ENCODE results near the gene RPL7A.
"Not testable (repeated sequence)": the region's sequence is repeated elsewhere in the genome, so short reads cannot be mapped to it uniquely, and the experiment has no call there.

Gene RPL7A

DNA sequence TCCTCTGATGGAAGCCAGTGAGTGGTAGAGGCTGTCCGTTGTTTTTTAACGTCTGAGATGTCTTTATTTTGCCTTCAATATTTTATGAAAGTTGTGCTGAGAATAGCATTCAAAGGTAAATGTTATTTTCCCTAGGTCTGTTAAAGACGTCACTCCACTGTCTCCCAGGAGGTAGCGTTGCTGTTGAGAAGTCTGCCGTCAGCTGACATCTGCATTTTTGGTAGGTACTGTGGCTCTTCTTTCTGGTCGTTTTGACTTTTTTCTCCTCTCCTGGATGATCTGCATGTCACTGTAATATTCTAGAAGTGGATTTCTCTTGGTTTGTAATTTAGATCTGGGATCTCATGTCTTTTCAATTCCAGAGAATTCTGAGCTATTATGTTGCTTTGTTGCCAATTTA is 38.4 kb upstream of the RPL7A start:
- no peak overlapping the region for H3K9ac ChIP-seq (ENCODE audit: low read depth, low read length)
- WGBS, result 99% methylated on average over 6 of the region's 6 CpGs
- peaks cover 4% of the 10 kb centered on the region; the same call in 1 of the 2 replicates for H3K9me3 ChIP-seq (ENCODE audit: insufficient read depth, low read depth, low read length)
- H3K27ac ChIP-seq (ENCODE audit: low read depth, low read length), result no peak overlapping the region
- no peaks in the 10 kb centered on the region for H3K4me1 ChIP-seq (ENCODE audit: insufficient read depth, low read length)
- H3K36me3 ChIP-seq (ENCODE audit: insufficient read depth, low read length), result no peaks in the 10 kb centered on the region
- 0 out of 2 replicates have a peak, but pooled peaks cover 2% of the 10 kb centered on the region for H3K27me3 ChIP-seq (ENCODE audit: insufficient read depth, low read length)
- H3K4me3 ChIP-seq (ENCODE audit: low read length), result no peak overlapping the region

DNA sequence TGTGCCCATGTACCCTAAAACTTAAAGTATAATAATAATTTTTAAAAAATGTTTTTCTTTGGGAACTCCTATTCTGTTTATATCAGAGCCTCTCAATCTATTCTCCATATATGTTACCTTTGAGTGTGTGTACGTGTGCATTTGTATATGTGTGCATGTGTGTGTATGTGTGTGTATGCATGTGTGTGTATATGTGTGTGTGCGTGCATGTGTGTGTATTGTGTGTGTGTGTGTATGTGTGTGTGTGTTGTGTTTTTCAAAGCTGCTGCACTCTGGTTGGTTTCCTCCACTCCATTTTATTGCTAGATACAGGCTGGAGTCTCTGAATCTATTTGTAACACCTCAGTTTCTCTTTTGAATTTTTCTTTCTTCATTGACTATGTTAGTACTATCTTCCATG is 32.0 kb upstream of the RPL7A start:
- H3K4me1 ChIP-seq (ENCODE audit: insufficient read depth, low read length), result no peaks in the 10 kb centered on the region
- 85% methylated on average over 2 of the region's 2 CpGs for WGBS
- no peaks in the 10 kb centered on the region for H3K27me3 ChIP-seq (ENCODE audit: insufficient read depth, low read length)
- no peaks in the 10 kb centered on the region for H3K36me3 ChIP-seq (ENCODE audit: insufficient read depth, low read length)
- no peak overlapping the region for H3K9ac ChIP-seq (ENCODE audit: low read depth, low read length)
- no peak overlapping the region for H3K27ac ChIP-seq (ENCODE audit: low read depth, low read length)
- H3K9me3 ChIP-seq (ENCODE audit: insufficient read depth, low read depth, low read length), result no peaks in the 10 kb centered on the region
- H3K4me3 ChIP-seq (ENCODE audit: low read length), result no peak overlapping the region

DNA sequence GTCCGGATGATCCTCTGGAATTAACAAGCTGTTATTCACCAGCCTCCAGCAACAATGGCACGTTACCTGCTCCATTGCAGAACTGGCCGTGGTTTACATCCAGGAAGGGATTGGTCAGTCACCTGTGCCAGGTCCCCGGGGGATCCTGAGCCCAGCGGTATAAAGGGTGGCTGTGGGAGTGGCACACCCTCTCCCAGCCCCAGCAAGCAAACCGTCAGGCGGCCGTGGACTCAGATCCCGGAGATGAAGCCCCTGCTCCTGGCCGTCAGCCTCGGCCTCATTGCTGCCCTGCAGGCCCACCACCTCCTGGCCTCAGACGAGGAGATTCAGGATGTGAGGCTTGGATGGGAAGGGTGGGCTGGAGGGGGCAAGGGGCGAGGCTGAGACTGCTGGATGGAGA is 30.5 kb upstream of the RPL7A start:
- not testable (repeated sequence) for H3K27ac ChIP-seq (ENCODE audit: low read depth, low read length); H3K36me3 ChIP-seq (ENCODE audit: insufficient read depth, low read length); H3K9me3 ChIP-seq (ENCODE audit: insufficient read depth, low read depth, low read length); H3K4me3 ChIP-seq (ENCODE audit: low read length); H3K9ac ChIP-seq (ENCODE audit: low read depth, low read length); H3K27me3 ChIP-seq (ENCODE audit: insufficient read depth, low read length); H3K4me1 ChIP-seq (ENCODE audit: insufficient read depth, low read length)
- WGBS, result 92% methylated on average over 11 of the region's 13 CpGs

DNA sequence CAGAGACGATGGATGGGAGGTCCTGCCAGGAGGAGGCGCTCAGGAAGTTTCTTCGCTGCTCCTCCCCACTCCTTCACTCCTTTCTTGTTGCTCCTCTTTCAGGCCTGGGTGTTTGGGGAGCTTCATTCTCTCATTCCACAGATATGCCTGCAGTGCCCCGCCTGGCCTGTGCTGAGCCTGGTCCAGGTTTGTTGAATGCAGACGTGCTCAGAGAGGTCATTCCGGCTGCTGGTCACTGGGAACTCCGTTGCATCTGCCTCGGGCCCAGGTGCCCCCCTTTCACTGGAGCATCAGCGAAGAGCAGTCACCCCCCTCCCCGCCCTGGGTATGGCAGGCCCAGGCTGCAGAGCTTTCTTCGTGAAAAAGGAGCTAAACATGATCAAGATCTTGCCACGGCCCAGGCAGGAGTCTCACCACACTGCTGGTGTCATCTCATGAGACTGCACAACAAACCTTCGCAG is 27.6 kb upstream of the RPL7A start:
- H3K36me3 ChIP-seq (ENCODE audit: insufficient read depth, low read length), result no peaks in the 10 kb centered on the region
- no peaks in the 10 kb centered on the region for H3K27me3 ChIP-seq (ENCODE audit: insufficient read depth, low read length)
- no peaks in the 10 kb centered on the region for H3K4me1 ChIP-seq (ENCODE audit: insufficient read depth, low read length)
- no peak overlapping the region for H3K9ac ChIP-seq (ENCODE audit: low read depth, low read length)
- H3K4me3 ChIP-seq (ENCODE audit: low read length), result no peak overlapping the region
- no peaks in the 10 kb centered on the region for H3K9me3 ChIP-seq (ENCODE audit: insufficient read depth, low read depth, low read length)
- no peak overlapping the region for H3K27ac ChIP-seq (ENCODE audit: low read depth, low read length)
- WGBS, result 86% methylated on average over 13 of the region's 13 CpGs

DNA sequence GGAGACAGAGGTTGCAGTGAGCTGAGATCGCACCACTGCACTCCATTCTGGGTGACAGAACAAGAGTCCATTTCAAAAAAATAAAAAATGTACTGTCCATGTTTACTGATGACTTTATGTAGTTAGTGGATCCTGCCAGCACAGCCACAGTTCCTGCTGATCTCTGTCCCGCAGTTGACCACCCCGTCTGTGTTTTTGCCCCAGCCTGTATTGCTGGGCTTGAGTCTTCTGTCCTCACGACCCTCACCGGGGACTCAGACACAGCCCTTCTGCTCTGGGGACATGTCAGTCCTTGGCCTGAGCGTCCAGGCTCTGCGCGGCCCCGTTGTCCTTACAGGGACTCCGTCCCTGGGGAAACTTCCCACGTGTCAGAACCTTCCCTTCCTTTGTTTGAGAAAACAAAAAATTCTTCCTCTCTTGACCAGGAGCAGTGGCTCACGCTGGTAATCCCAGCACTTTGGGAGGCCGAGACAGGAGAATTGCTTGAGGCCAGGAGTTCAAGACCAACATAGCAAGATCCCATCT is 26.5 kb upstream of the RPL7A start:
- 90% methylated on average over 13 of the region's 13 CpGs for WGBS
- Histone ChIP-seq H3K27ac (ENCODE audit: low read depth, low read length) (no peak overlapping the region), H3K27me3 (ENCODE audit: insufficient read depth, low read length) (no peaks in the 10 kb centered on the region), H3K9ac (ENCODE audit: low read depth, low read length) (no peak overlapping the region), H3K4me3 (ENCODE audit: low read length) (no peak overlapping the region), H3K36me3 (ENCODE audit: insufficient read depth, low read length) (no peaks in the 10 kb centered on the region), H3K4me1 (ENCODE audit: insufficient read depth, low read length) (no peaks in the 10 kb centered on the region), H3K9me3 (ENCODE audit: insufficient read depth, low read depth, low read length) (no peaks in the 10 kb centered on the region)

DNA sequence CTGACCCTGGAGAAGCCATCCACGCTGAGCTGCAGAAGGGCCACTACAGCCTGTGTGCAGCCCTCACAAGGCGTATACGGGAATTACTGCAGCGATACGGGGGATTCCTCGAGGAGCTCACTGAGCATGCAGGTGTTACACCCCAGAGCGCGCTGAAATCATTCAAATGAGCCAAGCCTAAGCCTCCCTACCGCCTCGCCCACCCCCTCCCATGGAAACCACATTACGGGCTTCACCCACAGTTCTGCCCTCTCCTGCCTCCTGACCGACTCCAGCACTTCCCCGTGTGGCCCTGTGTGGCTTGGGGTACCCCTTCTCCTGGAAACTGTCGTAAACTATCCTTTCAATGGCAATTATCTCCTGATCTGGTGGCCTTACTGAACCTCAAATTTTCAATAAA is 25.3 kb upstream of the RPL7A start:
- Histone ChIP-seq H3K9me3 (ENCODE audit: insufficient read depth, low read depth, low read length) (no peaks in the 10 kb centered on the region), H3K27me3 (ENCODE audit: insufficient read depth, low read length) (no peaks in the 10 kb centered on the region), H3K4me1 (ENCODE audit: insufficient read depth, low read length) (no peaks in the 10 kb centered on the region), H3K27ac (ENCODE audit: low read depth, low read length) (no peak overlapping the region), H3K9ac (ENCODE audit: low read depth, low read length) (no peak overlapping the region), H3K36me3 (ENCODE audit: insufficient read depth, low read length) (no peaks in the 10 kb centered on the region), H3K4me3 (ENCODE audit: low read length) (no peak overlapping the region)
- WGBS, result 94% methylated on average over 14 of the region's 14 CpGs

DNA sequence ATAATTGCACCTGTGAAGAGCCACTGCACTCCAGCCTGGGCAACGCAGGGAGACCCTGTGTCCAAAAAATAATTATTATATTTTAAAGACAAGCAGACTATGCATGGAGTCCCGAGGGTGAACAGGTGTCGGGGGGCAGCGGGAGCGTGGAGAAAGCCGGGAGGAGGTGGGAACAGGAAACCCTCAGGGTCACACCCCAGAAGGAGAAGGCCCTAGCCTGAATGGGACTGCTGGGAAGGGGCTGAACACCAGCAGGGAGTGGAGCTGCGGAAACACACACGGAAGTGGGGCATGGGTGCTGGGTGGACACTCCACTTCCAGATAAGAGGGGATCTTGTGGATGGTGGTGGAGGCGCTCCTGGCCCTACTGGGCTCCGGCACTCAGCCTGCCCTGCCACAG is 24.8 kb upstream of the RPL7A start:
- Histone ChIP-seq H3K27me3 (ENCODE audit: insufficient read depth, low read length) (no peaks in the 10 kb centered on the region), H3K36me3 (ENCODE audit: insufficient read depth, low read length) (no peaks in the 10 kb centered on the region), H3K4me3 (ENCODE audit: low read length) (no peak overlapping the region), H3K4me1 (ENCODE audit: insufficient read depth, low read length) (no peaks in the 10 kb centered on the region), H3K27ac (ENCODE audit: low read depth, low read length) (no peak overlapping the region), H3K9me3 (ENCODE audit: insufficient read depth, low read depth, low read length) (no peaks in the 10 kb centered on the region), H3K9ac (ENCODE audit: low read depth, low read length) (no peak overlapping the region)
- 91% methylated on average over 9 of the region's 10 CpGs for WGBS

DNA sequence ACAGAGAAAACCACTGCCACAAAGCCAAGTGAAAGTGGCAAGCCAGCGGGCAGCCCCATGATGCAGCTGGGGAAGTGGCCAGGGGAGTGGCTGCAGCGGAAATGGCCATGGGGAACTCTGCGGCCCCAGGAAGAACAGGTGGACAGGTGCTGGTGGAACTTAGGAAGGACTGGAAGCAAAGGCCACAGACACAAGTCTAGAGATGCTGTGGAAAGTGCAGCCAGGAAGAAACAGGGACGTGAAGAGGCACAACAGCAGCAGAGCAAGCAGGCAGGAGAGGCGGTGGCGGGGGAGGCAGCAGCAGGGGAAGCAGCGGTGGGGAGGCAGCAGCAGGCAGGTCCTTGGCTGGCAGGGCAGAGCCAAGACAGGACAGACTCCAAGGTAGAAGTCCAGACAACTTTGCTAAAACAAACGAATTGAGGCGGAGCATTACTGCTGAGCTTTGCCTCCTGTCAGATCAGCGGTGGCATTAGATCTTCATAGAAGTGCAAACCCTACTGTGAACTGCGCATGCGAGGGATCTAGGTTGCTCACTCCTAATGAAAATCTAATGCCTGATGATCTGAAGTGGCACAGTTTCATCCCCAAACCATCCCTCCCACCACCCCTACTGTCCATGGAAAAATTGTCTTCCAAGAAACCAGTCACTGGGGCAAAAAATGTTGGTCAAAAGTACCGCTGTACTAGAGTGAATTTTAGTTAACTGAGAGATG is 23.9 kb upstream of the RPL7A start:
- 84% methylated on average over 13 of the region's 13 CpGs for WGBS
- Histone ChIP-seq H3K4me1 (ENCODE audit: insufficient read depth, low read length) (no peaks in the 10 kb centered on the region), H3K9me3 (ENCODE audit: insufficient read depth, low read depth, low read length) (no peaks in the 10 kb centered on the region), H3K27me3 (ENCODE audit: insufficient read depth, low read length) (no peaks in the 10 kb centered on the region), H3K4me3 (ENCODE audit: low read length) (no peak overlapping the region), H3K36me3 (ENCODE audit: insufficient read depth, low read length) (no peaks in the 10 kb centered on the region), H3K9ac (ENCODE audit: low read depth, low read length) (no peak overlapping the region), H3K27ac (ENCODE audit: low read depth, low read length) (no peak overlapping the region)

DNA sequence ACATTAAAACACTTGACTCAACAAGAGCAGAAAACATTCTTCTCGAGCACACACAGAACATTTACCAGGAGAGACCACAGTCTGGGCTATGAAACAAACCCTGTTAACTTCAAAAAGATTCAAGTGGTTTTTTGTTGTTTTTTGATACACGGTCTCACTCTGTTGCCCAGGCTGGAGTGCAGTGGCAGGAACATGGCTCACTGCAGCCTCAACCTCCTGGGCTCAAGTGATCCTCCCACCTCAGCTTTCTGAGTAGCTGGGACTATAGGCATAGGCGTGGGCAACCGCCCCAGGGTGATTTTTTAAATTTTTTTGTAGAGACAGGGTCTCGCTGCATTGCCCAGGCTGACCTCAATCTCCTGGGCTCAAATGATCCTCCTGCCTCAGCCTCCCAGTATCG is 21.0 kb upstream of the RPL7A start:
- H3K4me1 ChIP-seq (ENCODE audit: insufficient read depth, low read length); H3K27me3 ChIP-seq (ENCODE audit: insufficient read depth, low read length); H3K9me3 ChIP-seq (ENCODE audit: insufficient read depth, low read depth, low read length); H3K9ac ChIP-seq (ENCODE audit: low read depth, low read length); H3K4me3 ChIP-seq (ENCODE audit: low read length); H3K27ac ChIP-seq (ENCODE audit: low read depth, low read length): not testable (repeated sequence)
- H3K36me3 ChIP-seq (ENCODE audit: insufficient read depth, low read length), result peaks cover 22% of the 10 kb centered on the region
- 84% methylated on average over 6 of the region's 6 CpGs for WGBS

DNA sequence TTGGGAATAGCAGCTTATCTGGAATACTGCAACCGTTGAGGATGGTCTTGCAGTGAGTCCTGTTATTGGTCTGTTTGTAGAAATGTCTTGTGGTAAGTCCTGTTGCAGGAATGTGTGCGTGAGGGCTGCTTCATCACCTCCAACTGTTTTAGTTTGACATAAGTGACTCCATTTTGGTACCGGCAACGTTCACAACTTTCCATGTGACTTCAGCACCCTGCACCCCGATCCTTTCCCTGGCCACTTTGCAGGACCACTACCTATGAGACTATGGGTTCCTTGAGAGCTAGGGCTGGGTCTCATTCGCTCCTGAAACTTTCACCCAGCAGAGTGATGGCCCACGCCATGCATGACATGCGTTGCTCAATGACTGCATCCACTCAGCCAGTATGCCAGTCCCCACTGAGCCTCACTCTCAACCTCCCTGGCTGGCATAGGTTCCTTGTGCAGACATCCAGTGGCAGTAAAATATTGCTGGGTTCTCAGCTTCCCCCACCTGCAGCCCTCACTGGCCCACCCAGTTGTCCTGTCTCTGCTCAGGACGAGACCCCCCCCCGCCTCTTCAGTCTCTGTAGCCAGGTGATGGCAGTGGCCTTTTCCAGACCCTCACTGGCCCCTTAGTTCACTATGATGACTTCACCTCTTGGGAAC is 20.1 kb upstream of the RPL7A start:
- WGBS, result 95% methylated on average over 10 of the region's 10 CpGs
- Histone ChIP-seq H3K4me3 (ENCODE audit: low read length) (no peak overlapping the region), H3K27me3 (ENCODE audit: insufficient read depth, low read length) (no peaks in the 10 kb centered on the region), H3K9me3 (ENCODE audit: insufficient read depth, low read depth, low read length) (no peaks in the 10 kb centered on the region), H3K9ac (ENCODE audit: low read depth, low read length) (no peak overlapping the region), H3K36me3 (ENCODE audit: insufficient read depth, low read length) (peaks cover 32% of the 10 kb centered on the region), H3K27ac (ENCODE audit: low read depth, low read length) (no peak overlapping the region), H3K4me1 (ENCODE audit: insufficient read depth, low read length) (no peaks in the 10 kb centered on the region)

DNA sequence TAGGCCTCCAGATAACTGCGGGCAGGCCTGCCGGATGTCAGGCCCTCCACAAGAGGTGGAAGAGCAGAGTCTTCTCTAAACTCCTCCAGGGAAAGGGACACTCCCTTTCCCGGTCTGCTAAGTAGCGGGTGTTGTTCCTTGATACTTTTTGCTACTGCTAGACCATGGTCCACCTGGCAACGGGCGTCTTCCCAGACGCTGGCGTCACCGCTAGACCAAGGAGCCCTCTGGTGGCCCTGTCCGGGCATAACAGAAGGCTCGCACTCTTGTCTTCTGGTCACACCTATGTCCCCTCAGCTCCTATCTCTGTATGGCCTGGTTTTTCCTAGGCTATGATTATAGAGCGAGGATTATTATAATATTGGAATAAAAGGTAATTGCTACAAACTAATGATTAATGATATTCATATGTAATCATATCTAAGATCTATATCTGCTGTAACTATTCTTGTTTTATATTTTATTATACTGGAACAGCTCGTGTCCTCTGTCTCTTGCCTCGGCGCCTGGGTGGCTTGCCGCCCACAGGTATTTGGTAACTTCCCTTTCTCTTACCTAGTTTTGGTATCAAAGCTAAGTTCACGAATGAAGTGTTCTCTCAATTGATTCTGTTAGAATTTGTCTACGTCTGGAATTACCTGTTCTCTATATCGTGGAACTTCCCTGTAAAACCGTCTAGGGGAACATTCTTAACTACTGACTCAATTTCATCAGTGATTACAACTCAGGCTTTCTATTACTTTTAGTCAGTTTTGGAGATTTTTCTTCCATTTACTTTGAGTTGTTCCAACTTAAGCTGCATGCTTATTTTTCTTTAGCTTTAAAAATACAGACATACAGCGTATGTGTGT is 18.5 kb upstream of the RPL7A start:
- not testable (repeated sequence) for H3K9me3 ChIP-seq (ENCODE audit: insufficient read depth, low read depth, low read length); H3K9ac ChIP-seq (ENCODE audit: low read depth, low read length); H3K27me3 ChIP-seq (ENCODE audit: insufficient read depth, low read length); H3K4me3 ChIP-seq (ENCODE audit: low read length); H3K4me1 ChIP-seq (ENCODE audit: insufficient read depth, low read length); H3K27ac ChIP-seq (ENCODE audit: low read depth, low read length)
- peaks cover 47% of the 10 kb centered on the region for H3K36me3 ChIP-seq (ENCODE audit: insufficient read depth, low read length)
- 52% methylated on average over 19 of the region's 21 CpGs for WGBS
